ENCODE measurements around the gene HIGD1B. TPM values are rescaled to one million over a fixed set of nuclear protein-coding genes. Genes with fewer than 3 reads are reported as not detected.
A peak's percentile ranks its signal among the peaks of the same experiment; 100 is the strongest.

HIGD1B gene
- total and polyA plus RNA-seq, 9 of the 15 experiments (the other 6 are each of a cell fraction or from before 2014, with no cell fraction given) = not detected

GRCh38 chr17:44899074-44899782, 51.5 kb downstream of the HIGD1B start, which contains the start of gene EFTUD2 (continued):
- TF ChIP-seq MGA (IDR thresholded peaks at IDR 0.05) = peak; percentile 83
- TF ChIP-seq RFX7 (CRISPR knock-in tag; IDR thresholded peaks at IDR 0.05) = no peak
- peak; percentile 95 for TF ChIP-seq ELF1 (tag; IDR thresholded peaks at IDR 0.05)
- TF ChIP-seq ZC3H4 (CRISPR knock-in tag; IDR thresholded peaks at IDR 0.05; ENCODE audit: borderline replicate concordance) = no peak
- TF ChIP-seq RREB1 (CRISPR knock-in tag; IDR thresholded peaks at IDR 0.05) = peak; percentile 69; the same call in 1 of the 2 replicates
- 0 out of 4 replicates have a peak, but pooled peaks of 1 of the 2 experiments have one; percentile 41 for TF ChIP-seq ZNF639 (CRISPR knock-in tag; conservative IDR thresholded peaks at IDR 0.05 in 1 of 2, IDR thresholded peaks at IDR 0.05 in 1 of 2)
- peak; percentile 97 for TF ChIP-seq EP400 (IDR thresholded peaks at IDR 0.05)

Measured in K562 (cell line).